ENCODE measurements around the gene CSAD. TPM values are rescaled to one million over a fixed set of nuclear protein-coding genes. Genes with fewer than 3 reads are reported as not detected.
A peak's percentile ranks its signal among the peaks of the same experiment; 100 is the strongest.

CSAD gene
- total and polyA plus RNA-seq, 8 donors: 33.1 to 109 (median 93.3) TPM

DNA sequence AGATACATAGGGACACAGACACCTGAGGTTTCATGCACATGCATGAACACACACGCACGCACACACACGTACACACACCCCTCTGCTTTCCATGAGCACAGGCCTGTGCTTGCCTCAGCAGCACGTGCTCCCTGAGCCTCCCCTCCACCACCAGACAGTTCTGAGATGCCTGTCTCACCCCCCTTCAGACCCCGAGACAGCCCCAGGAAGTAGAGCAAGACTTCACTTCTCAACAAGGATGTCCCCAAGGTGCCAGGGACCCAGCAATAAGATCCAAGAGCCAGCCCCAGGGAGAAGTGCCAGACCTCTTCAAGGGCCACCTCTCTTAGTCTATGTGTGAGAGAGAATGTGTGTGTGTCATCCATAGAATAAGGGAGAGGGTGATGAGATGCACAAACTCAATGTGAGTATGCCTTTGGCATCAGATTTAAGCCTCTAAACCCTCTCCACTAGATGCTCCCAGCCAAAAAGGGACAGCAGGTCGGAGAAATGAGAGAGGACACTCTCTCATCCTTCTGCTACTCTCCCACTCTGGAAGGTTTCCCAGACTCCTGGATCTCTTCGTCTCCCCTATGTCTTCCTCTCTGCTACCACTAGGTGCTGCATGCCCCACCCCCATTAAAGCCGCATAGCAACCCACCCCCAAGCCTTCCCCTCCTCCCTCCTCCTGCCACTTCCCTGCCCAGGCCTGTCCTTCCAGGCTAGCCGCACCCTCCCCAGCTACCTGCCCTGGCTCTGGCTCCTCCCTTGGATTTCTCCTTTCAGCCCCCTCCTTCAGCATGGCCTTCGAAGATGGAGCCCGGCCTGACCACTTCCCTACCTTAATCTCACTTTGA lies 43.6 kb upstream of the CSAD start:
- H3K27me3 ChIP-seq: peaks cover 0 to 13% of the 10 kb centered on the region in 2 donors
- ATAC-seq (no peak), DNase-seq (peak in 1 of 4 donors; percentile 47)
- TF ChIP-seq, protein P1, sequence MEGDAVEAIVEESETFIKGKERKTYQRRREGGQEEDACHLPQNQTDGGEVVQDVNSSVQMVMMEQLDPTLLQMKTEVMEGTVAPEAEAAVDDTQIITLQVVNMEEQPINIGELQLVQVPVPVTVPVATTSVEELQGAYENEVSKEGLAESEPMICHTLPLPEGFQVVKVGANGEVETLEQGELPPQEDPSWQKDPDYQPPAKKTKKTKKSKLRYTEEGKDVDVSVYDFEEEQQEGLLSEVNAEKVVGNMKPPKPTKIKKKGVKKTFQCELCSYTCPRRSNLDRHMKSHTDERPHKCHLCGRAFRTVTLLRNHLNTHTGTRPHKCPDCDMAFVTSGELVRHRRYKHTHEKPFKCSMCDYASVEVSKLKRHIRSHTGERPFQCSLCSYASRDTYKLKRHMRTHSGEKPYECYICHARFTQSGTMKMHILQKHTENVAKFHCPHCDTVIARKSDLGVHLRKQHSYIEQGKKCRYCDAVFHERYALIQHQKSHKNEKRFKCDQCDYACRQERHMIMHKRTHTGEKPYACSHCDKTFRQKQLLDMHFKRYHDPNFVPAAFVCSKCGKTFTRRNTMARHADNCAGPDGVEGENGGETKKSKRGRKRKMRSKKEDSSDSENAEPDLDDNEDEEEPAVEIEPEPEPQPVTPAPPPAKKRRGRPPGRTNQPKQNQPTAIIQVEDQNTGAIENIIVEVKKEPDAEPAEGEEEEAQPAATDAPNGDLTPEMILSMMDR (IDR thresholded peaks at IDR 0.05): no peak
- H3K4me1 ChIP-seq: peaks cover 36 to 59% of the 10 kb centered on the region in 2 donors
- H3K9me3 ChIP-seq: no peaks in the 10 kb centered on the region
- H3K27ac ChIP-seq: peak overlapping the region; percentile 97 to 99
- H3K4me3 ChIP-seq: no peak overlapping the region
- intact Hi-C loops (cut with DNase I): no loop called here
- no peaks in the 10 kb centered on the region for H3K36me3 ChIP-seq

DNA sequence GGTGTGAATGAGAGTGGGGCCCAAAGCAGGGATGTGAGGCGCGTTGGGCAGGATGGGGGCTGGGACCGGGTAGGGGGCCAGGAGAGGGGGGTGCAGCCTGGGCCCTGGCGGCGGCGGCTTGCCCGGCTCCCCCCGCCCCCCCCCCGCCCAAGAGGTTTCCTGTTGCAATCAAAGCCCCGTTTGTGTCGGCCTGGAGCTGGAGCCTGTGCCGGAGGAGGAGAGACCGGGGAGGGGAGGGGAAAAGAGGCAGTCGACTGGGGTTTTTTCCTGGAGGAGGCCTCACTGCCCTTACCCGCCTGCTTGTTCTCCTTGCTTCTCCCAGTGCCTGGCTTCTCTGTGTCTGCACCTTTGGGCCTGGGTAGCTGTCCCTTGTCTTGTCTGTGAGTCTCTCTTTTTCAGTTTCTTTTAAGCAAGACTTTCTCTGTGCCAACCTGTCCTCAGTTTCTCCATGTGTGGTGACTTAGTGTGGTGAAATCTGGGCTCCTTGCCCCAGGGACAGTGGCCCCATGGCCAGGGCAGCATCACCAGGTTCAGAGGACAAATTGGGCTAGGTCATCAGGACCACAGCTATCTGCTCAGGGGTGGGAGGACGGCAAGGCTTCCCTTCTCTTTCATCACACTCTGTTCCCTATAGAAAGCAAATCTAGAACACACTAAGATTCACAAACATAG lies 42.8 kb upstream of the CSAD start:
- Histone ChIP-seq H3K9me3 (no peaks in the 10 kb centered on the region), H3K4me1 (peaks cover 37 to 67% of the 10 kb centered on the region in 2 donors), H3K27ac (peak overlapping the region; percentile 97 to 99), H3K27me3 (peaks cover 0 to 15% of the 10 kb centered on the region in 2 donors), H3K36me3 (no peaks in the 10 kb centered on the region), H3K4me3 (no peak overlapping the region)
- TF ChIP-seq, protein P1 (IDR thresholded peaks at IDR 0.05): no peak
- peak in 1 of 4 donors; percentile 78 for DNase-seq
- ATAC-seq: no peak
- intact Hi-C loops (cut with DNase I): no loop called here

DNA sequence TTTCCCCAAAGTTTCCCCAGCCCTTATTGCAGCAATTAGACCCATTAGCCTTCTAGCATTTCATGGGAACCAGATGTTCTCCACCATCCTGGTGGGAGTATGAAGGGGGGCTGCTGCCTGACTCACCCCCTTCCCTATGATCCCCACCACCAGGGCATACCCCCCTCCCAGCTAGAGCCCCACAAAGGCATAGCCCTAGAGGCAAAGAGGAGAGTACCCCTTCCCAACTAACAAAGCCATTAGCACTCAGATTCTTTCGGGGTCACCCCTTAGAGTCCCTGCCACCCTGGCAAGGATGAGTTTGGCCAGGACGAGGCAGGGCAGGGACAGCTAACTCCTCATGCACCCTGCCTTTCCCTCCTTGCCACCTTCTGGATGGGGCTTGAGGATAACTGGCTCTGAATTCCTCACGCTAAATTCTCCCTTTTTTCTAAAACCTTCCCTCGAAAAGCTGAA lies 42.1 kb upstream of the CSAD start:
- peaks cover 44 to 73% of the 10 kb centered on the region in 2 donors for H3K4me1 ChIP-seq

DNA sequence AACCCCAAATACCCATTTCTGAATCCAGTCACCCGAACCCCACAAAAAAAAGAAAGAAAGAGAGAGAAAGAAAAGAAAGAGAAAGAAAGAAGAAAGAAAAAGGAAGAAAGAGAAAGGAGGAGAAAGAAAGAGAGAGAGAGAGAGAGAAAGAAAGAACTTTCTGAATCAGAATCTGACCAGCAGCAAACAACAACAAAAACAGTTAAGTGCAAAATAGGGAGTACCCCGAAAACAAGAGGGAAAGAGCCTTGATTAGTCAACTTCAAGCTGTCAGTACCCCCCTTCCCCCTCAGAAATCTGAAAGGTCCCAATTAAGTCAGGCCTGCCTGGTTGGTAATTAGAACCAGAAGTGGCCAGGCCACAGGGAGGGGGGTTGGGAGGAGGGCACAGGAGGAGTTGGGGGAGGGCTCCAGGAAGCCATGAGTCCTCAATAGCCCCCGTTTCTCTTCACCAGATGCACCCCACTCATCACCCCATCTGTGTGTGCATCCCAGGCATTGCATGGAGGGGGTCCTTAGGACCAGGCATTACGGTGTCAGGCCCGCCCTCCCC lies 41.5 kb upstream of the CSAD start:
- Histone ChIP-seq H3K36me3 (no peaks in the 10 kb centered on the region), H3K4me1 (peaks cover 50 to 79% of the 10 kb centered on the region in 2 donors), H3K27ac (peak overlapping the region; percentile 97 to 99), H3K9me3 (no peaks in the 10 kb centered on the region), H3K27me3 (peaks cover 0 to 15% of the 10 kb centered on the region in 2 donors), H3K4me3 (peak overlapping the region; percentile 62 to 71)
- no peak for DNase-seq
- intact Hi-C loops (cut with DNase I): no loop called here
- TF ChIP-seq, protein P1 (IDR thresholded peaks at IDR 0.05): no peak
- ATAC-seq: no peak

More for the DNA sequence above, 42.1 kb upstream of the CSAD start:
- peaks cover 0 to 15% of the 10 kb centered on the region in 2 donors for H3K27me3 ChIP-seq
- no peak overlapping the region for H3K4me3 ChIP-seq
- peak overlapping the region; percentile 97 to 99 for H3K27ac ChIP-seq
- DNase-seq (no peak), ATAC-seq (no peak)
- no peaks in the 10 kb centered on the region for H3K9me3 ChIP-seq
- intact Hi-C loops (cut with DNase I): no loop called here
- no peaks in the 10 kb centered on the region for H3K36me3 ChIP-seq
- TF ChIP-seq, protein P1 (IDR thresholded peaks at IDR 0.05): no peak
